HepG2 (cell line): ENCODE results near the gene ABHD18. TPM values are rescaled to one million over a fixed set of nuclear protein-coding genes. Genes with fewer than 3 reads are reported as not detected.

Experiments
- ASH2L ChIP-seq: fragments of 300-600, 200-600 bp; sonication (generic); IDR thresholded peaks from 2 replicates; pipeline ENCODE4 v1.7.0; 2017; ENCODE audit warnings: low read depth, mild to moderate bottlenecking, moderate library complexity, mixed read lengths, low read length; ENCODE audit not compliant: insufficient read length
- DMAP1 ChIP-seq: IDR thresholded peaks from 2 replicates; pipeline ENCODE4 v1.6.1; 2016
- DR1 ChIP-seq: sonication (generic); formaldehyde crosslinking; IDR thresholded peaks from 2 replicates; pipeline ENCODE4 v1.8.0; 2021; ENCODE audit warnings: mild to moderate bottlenecking, missing genetic modification reagents, inconsistent platforms
- EHMT2 ChIP-seq: fragments of 200-600 bp; sonication (generic); IDR thresholded peaks from 2 replicates; pipeline ENCODE4 v1.7.0; 2017; ENCODE audit warnings: antibody characterized with exemption, low read depth, low read length, borderline replicate concordance
- ETV5 ChIP-seq: IDR thresholded peaks from 2 replicates; pipeline ENCODE4 v1.6.1; 2018; ENCODE audit warnings: missing biosample characterization, missing genetic modification reagents, inconsistent platforms, borderline replicate concordance
- FOXO1 ChIP-seq: sonication (generic); formaldehyde crosslinking; IDR thresholded peaks from 2 replicates; pipeline ENCODE4 v1.4.0; 2020; ENCODE audit warnings: missing genetic modification reagents
- GABPB1 ChIP-seq: IDR thresholded peaks from 2 replicates; pipeline ENCODE4 v1.6.1; 2016; ENCODE audit warnings: mild to moderate bottlenecking, missing genetic modification reagents, moderate library complexity, missing compliant biosample characterization
- HDAC2 ChIP-seq: sonication (generic); formaldehyde crosslinking; IDR thresholded peaks from 2 replicates; pipeline ENCODE4 v1.4.0; 2020; ENCODE audit warnings: missing genetic modification reagents
- HNF4G ChIP-seq, 2 experiments: sonication (generic) in 1 of 2; formaldehyde crosslinking in 1 of 2; IDR thresholded peaks; 2 replicates each; pipeline versions ENCODE4 v1.4.0 to v1.6.1; 2011 to 2020; ENCODE audit warnings: borderline replicate concordance in 2 of 2, low read depth in 2 of 2, mild to moderate bottlenecking in 2 of 2, low read length in 1 of 2, missing genetic modification reagents in 1 of 2, moderate library complexity in 1 of 2
- MTA1 ChIP-seq: sonication (generic); formaldehyde crosslinking; IDR thresholded peaks from 2 replicates; pipeline ENCODE4 v1.4.0; 2020; ENCODE audit warnings: missing genetic modification reagents, mild to moderate bottlenecking, borderline replicate concordance
- NR1H2 ChIP-seq: sonication (generic); formaldehyde crosslinking; IDR thresholded peaks from 2 replicates; pipeline ENCODE4 v1.8.1; 2022; ENCODE audit warnings: low read depth, missing genetic modification reagents, borderline replicate concordance
- SALL2 ChIP-seq: sonication (generic); formaldehyde crosslinking; IDR thresholded peaks from 2 replicates; pipeline ENCODE4 v1.8.1; 2023; ENCODE audit warnings: mild to moderate bottlenecking, missing genetic modification reagents, inconsistent platforms
- SOX6 ChIP-seq, 2 experiments: fragments of 450-650 bp in 1 of 2; sonication (generic) in 1 of 2; formaldehyde crosslinking in 1 of 2; IDR thresholded peaks; 2 replicates each; pipeline versions ENCODE4 v1.4.0 to v1.6.1; 2017 to 2020; ENCODE audit warnings: antibody characterized with exemption in 1 of 2, mild to moderate bottlenecking in 1 of 2, missing genetic modification reagents in 1 of 2
- TAF1 ChIP-seq: sonication (generic); formaldehyde crosslinking; IDR thresholded peaks from 2 replicates; pipeline ENCODE4 v1.4.0; 2020; ENCODE audit warnings: missing genetic modification reagents
- YEATS4 ChIP-seq: sonication (generic); formaldehyde crosslinking; IDR thresholded peaks from 2 replicates; pipeline ENCODE4 v1.4.0; 2020; ENCODE audit warnings: missing genetic modification reagents, borderline replicate concordance
- ZFP36 ChIP-seq: fragments of 150-350 bp; IDR thresholded peaks from 2 replicates; pipeline ENCODE4 v1.6.1; 2018; ENCODE audit warnings: borderline replicate concordance, low read length, low read depth; ENCODE audit not compliant: partially characterized antibody
- ZFP36L2 ChIP-seq: sonication (generic); formaldehyde crosslinking; IDR thresholded peaks from 2 replicates; pipeline ENCODE4 v1.4.0; 2020; ENCODE audit warnings: missing genetic modification reagents
- ZFY ChIP-seq: sonication (generic); formaldehyde crosslinking; IDR thresholded peaks from 2 replicates; pipeline ENCODE4 v1.4.0; 2020; ENCODE audit warnings: missing genetic modification reagents
- ZNF136 ChIP-seq: sonication (generic); formaldehyde crosslinking; IDR thresholded peaks from 2 replicates; pipeline ENCODE4 v1.8.1; 2022; ENCODE audit warnings: low read depth, mild to moderate bottlenecking, moderate library complexity, missing genetic modification reagents
- ZNF263 ChIP-seq: sonication (generic); formaldehyde crosslinking; IDR thresholded peaks from 2 replicates; pipeline ENCODE4 v1.4.0; 2020; ENCODE audit warnings: missing genetic modification reagents
- ZNF709 ChIP-seq: sonication (generic); formaldehyde crosslinking; IDR thresholded peaks from 2 replicates; pipeline ENCODE4 v1.5.0; 2020; ENCODE audit warnings: mild to moderate bottlenecking, missing genetic modification reagents
- ZNF776 ChIP-seq: sonication (generic); formaldehyde crosslinking; IDR thresholded peaks from 2 replicates; pipeline ENCODE4 v1.4.0; 2020; ENCODE audit warnings: mild to moderate bottlenecking, missing genetic modification reagents
- polyA plus RNA-seq, 8 experiments: library from polyadenylated mRNA; depleted of rRNA in 3 of 8; stranded (reverse) in 7 of 8; unstranded in 1 of 8; fragments of >200 nt; fragmentation: Illumina TruSeq in 4 of 8; extraction: Trizol in 4 of 8; gene quantifications; 2 replicates each; pipeline versions ENCODE4 v1.2.1 to v1.2.3, GENCODE V29; 2011 to 2016; ENCODE audit warnings: low read depth in 4 of 8, missing spikeins in 1 of 8, mixed read lengths in 1 of 8; ENCODE audit not compliant: insufficient read depth in 1 of 8
- total RNA-seq, 5 experiments: library from RNA; depleted of rRNA; stranded (reverse); fragments of >200 nt; fragmentation: Illumina TruSeq; extraction: Trizol; gene quantifications; 2 replicates each; pipeline ENCODE4 v1.2.3, GENCODE V29; 2016; ENCODE audit warnings: low read depth in 1 of 5
- TF ChIP-seq, protein P1 (sequence below): sonication (generic); formaldehyde crosslinking; conservative IDR thresholded peaks from 2 replicates; pipeline ENCODE4 v1.8.1; 2023; ENCODE audit warnings: missing genetic modification reagents
- TF ChIP-seq, protein P2 (sequence below): sonication (generic); formaldehyde crosslinking; IDR thresholded peaks from 2 replicates; pipeline ENCODE4 v1.4.0; 2020; ENCODE audit warnings: missing genetic modification reagents
- TF ChIP-seq, protein P3 (sequence below): sonication (generic); formaldehyde crosslinking; IDR thresholded peaks from 2 replicates; pipeline ENCODE4 v1.4.0; 2020; ENCODE audit warnings: missing genetic modification reagents
- TF ChIP-seq, protein P4 (sequence below): sonication (generic); formaldehyde crosslinking; IDR thresholded peaks from 2 replicates; pipeline ENCODE4 v1.8.0; 2022; ENCODE audit warnings: missing genetic modification reagents, low read depth, mild to moderate bottlenecking, borderline replicate concordance

ABHD18 gene
- total and polyA plus RNA-seq, 2 of the 13 experiments (the other 11 are each of a cell fraction or from before 2014, with no cell fraction given), result 5.5 to 16.3 TPM

DNA sequence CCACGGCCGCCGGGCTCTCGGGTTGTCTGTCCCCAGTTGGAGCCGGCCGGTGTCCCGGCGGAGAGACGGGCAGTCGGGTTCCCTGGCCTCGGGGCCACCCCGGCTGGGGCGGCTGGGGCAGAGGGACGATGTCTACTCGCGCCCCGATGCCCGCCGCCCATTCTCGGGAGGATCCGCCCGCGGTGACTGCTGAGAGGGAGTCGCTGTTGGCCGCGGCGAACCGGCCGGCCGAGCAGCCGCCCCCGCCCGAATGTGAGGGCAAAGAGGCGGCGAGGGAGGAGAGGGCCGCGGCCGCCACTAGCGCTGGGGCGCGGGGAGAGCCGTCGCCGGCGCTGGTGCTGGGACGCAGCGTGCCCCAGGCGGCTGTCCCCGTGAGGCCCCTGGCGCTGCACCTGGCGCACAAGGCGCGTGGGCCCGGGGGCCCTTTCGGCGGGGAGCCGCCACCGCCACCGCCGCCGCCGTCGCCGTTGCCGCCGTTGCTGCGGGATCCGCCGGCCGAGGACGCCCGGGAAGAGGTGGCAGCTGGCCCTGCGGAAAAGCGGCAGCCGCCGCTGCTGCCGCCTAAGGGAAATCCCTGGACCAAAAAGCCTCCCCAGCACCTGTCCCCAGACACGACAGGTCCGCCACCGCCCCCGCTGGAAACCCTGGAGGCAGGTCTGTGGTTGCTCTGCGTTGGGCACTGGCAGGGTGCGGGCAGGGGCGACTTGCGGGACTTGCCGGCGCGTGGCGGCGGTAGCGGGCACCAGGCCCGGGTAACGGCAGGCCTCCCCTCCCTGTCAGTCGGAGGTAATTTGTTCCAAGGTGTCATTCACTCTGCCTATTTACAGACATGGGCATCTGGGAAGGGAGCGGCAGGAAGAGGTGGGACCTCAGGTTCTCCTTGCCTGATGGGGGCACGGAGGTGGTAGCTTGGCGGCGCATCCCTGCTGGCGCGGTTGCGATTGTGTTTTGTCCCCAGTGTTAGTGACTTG, 96.6 kb downstream of the ABHD18 start (continued):
- TF ChIP-seq, protein P1, sequence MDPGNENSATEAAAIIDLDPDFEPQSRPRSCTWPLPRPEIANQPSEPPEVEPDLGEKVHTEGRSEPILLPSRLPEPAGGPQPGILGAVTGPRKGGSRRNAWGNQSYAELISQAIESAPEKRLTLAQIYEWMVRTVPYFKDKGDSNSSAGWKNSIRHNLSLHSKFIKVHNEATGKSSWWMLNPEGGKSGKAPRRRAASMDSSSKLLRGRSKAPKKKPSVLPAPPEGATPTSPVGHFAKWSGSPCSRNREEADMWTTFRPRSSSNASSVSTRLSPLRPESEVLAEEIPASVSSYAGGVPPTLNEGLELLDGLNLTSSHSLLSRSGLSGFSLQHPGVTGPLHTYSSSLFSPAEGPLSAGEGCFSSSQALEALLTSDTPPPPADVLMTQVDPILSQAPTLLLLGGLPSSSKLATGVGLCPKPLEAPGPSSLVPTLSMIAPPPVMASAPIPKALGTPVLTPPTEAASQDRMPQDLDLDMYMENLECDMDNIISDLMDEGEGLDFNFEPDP (CRISPR knock-in tag), result no peak
- TF ChIP-seq SALL2 (CRISPR knock-in tag) (no peak), DMAP1 (CRISPR knock-in tag) (0 out of 2 replicates have a peak, but pooled peaks have one; percentile 55), FOXO1 (CRISPR knock-in tag) (no peak; the same call in 1 of the 2 replicates), NR1H2 (CRISPR knock-in tag) (no peak), YEATS4 (CRISPR knock-in tag) (peak; percentile 37), ZNF136 (CRISPR knock-in tag) (no peak), ZNF709 (CRISPR knock-in tag) (peak; percentile 36), DR1 (CRISPR knock-in tag) (no peak), ZFP36 (no peak), MTA1 (CRISPR knock-in tag) (peak; percentile 64; the same call in 1 of the 2 replicates), HDAC2 (CRISPR knock-in tag) (0 out of 2 replicates have a peak, but pooled peaks have one; percentile 38), SOX6 (IDR thresholded peaks at IDR 0.05) (no peak), SOX6 (CRISPR knock-in tag; IDR thresholded peaks at IDR 0.05) (peak; percentile 43; the same call in 1 of the 2 replicates), ZNF776 (0 out of 2 replicates have a peak, but pooled peaks have one; percentile 34), GABPB1 (peak; percentile 61; the same call in 1 of the 2 replicates), ASH2L (peak; percentile 56), EHMT2 (no peak), ETV5 (CRISPR knock-in tag) (peak; percentile 26; the same call in 1 of the 2 replicates), ZNF263 (CRISPR knock-in tag) (no peak), ZFP36L2 (CRISPR knock-in tag) (no peak), ZFY (CRISPR knock-in tag) (peak; percentile 62), TAF1 (CRISPR knock-in tag) (no peak), HNF4G (IDR thresholded peaks at IDR 0.05; ENCODE audit: borderline replicate concordance, low read depth, low read length) (no peak), HNF4G (CRISPR knock-in tag; IDR thresholded peaks at IDR 0.05; ENCODE audit: borderline replicate concordance, low read depth) (no peak)
- TF ChIP-seq, protein P2, sequence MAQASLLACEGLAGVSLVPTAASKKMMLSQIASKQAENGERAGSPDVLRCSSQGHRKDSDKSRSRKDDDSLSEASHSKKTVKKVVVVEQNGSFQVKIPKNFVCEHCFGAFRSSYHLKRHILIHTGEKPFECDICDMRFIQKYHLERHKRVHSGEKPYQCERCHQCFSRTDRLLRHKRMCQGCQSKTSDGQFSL (CRISPR knock-in tag), result no peak
- TF ChIP-seq, protein P3, sequence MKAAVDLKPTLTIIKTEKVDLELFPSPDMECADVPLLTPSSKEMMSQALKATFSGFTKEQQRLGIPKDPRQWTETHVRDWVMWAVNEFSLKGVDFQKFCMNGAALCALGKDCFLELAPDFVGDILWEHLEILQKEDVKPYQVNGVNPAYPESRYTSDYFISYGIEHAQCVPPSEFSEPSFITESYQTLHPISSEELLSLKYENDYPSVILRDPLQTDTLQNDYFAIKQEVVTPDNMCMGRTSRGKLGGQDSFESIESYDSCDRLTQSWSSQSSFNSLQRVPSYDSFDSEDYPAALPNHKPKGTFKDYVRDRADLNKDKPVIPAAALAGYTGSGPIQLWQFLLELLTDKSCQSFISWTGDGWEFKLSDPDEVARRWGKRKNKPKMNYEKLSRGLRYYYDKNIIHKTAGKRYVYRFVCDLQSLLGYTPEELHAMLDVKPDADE (CRISPR knock-in tag), result no peak
- TF ChIP-seq, protein P4, sequence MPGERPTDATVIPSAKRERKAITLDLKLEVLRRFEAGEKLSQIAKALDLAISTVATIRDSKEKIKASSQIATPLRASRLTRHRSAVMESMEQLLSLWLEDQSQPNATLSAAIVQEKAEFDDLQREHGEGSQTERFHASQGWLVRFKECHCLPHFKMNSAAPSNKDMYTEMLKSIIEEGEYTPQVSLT (CRISPR knock-in tag), result no peak
